HepG2 (cell line): ENCODE data around the gene INHBE. TPM values are rescaled to one million over a fixed set of nuclear protein-coding genes. Genes with fewer than 3 reads are reported as not detected.

Experiments
- FOXP4 ChIP-seq: sonication (generic); formaldehyde crosslinking; IDR thresholded peaks from 2 replicates; pipeline ENCODE4 v1.4.0; 2020; ENCODE audit warnings: missing genetic modification reagents
- GATAD2A ChIP-seq: IDR thresholded peaks from 2 replicates; pipeline ENCODE4 v1.6.1; 2016
- KAT7 ChIP-seq: IDR thresholded peaks from 2 replicates; pipeline ENCODE4 v1.6.1; 2018; ENCODE audit warnings: borderline replicate concordance, missing compliant biosample characterization
- MED1 ChIP-seq: sonication (generic); formaldehyde crosslinking; IDR thresholded peaks from 2 replicates; pipeline ENCODE4 v1.4.0; 2020; ENCODE audit warnings: missing genetic modification reagents
- NONO ChIP-seq, 2 experiments: fragments of 450-650 bp in 1 of 2; sonication (generic) in 1 of 2; formaldehyde crosslinking in 1 of 2; IDR thresholded peaks in 1 of 2; conservative IDR thresholded peaks in 1 of 2; 2 replicates each; pipeline versions ENCODE4 v1.6.1 to v1.8.0; 2017 to 2022; ENCODE audit warnings: mild to moderate bottlenecking in 1 of 2, missing genetic modification reagents in 1 of 2, moderate library complexity in 1 of 2
- SIN3A ChIP-seq: IDR thresholded peaks from 2 replicates; pipeline ENCODE4 v1.6.1; 2011; ENCODE audit warnings: low read depth, mild to moderate bottlenecking, control low read depth, low read length, borderline replicate concordance
- ZNF530 ChIP-seq: sonication (generic); formaldehyde crosslinking; IDR thresholded peaks from 2 replicates; pipeline ENCODE4 v1.5.0; 2020; ENCODE audit warnings: low read depth, mild to moderate bottlenecking, missing genetic modification reagents
- polyA plus RNA-seq, 8 experiments: library from polyadenylated mRNA; depleted of rRNA in 3 of 8; stranded (reverse) in 7 of 8; unstranded in 1 of 8; fragments of >200 nt; fragmentation: Illumina TruSeq in 4 of 8; extraction: Trizol in 4 of 8; gene quantifications; 2 replicates each; pipeline versions ENCODE4 v1.2.1 to v1.2.3, GENCODE V29; 2011 to 2016; ENCODE audit warnings: low read depth in 4 of 8, missing spikeins in 1 of 8, mixed read lengths in 1 of 8; ENCODE audit not compliant: insufficient read depth in 1 of 8
- total RNA-seq, 5 experiments: library from RNA; depleted of rRNA; stranded (reverse); fragments of >200 nt; fragmentation: Illumina TruSeq; extraction: Trizol; gene quantifications; 2 replicates each; pipeline ENCODE4 v1.2.3, GENCODE V29; 2016; ENCODE audit warnings: low read depth in 1 of 5
- TF ChIP-seq, protein P1 (sequence below): sonication (generic); formaldehyde crosslinking; IDR thresholded peaks from 2 replicates; pipeline ENCODE4 v1.5.1; 2020; ENCODE audit warnings: missing genetic modification reagents, mild to moderate bottlenecking, borderline replicate concordance
- TF ChIP-seq, protein P2 (sequence below): sonication (generic); formaldehyde crosslinking; IDR thresholded peaks from 2 replicates; pipeline ENCODE4 v1.4.0; 2020; ENCODE audit warnings: missing genetic modification reagents, borderline replicate concordance
- TF ChIP-seq, protein P3 (sequence below): sonication (generic); formaldehyde crosslinking; IDR thresholded peaks from 2 replicates; pipeline ENCODE4 v1.8.0; 2022; ENCODE audit warnings: low read depth, missing genetic modification reagents
- TF ChIP-seq, protein P4 (sequence below): sonication (generic); formaldehyde crosslinking; IDR thresholded peaks from 2 replicates; pipeline ENCODE4 v1.4.0; 2020; ENCODE audit warnings: mild to moderate bottlenecking, missing genetic modification reagents

Gene INHBE
- total and polyA plus RNA-seq, 2 of the 13 experiments (the other 11 are each of a cell fraction or from before 2014, with no cell fraction given), result 17.0 to 32.0 TPM

GRCh38 chr12:57456145-57456700 lies 1.1 kb downstream of the INHBE start (continued):
- TF ChIP-seq SIN3A, result 0 out of 2 replicates have a peak, but pooled peaks have one; percentile 10
- TF ChIP-seq FOXP4 (CRISPR knock-in tag), result 0 out of 2 replicates have a peak, but pooled peaks have one; percentile 20
- peak; percentile 66 for TF ChIP-seq MED1 (CRISPR knock-in tag)
- TF ChIP-seq, protein P1, sequence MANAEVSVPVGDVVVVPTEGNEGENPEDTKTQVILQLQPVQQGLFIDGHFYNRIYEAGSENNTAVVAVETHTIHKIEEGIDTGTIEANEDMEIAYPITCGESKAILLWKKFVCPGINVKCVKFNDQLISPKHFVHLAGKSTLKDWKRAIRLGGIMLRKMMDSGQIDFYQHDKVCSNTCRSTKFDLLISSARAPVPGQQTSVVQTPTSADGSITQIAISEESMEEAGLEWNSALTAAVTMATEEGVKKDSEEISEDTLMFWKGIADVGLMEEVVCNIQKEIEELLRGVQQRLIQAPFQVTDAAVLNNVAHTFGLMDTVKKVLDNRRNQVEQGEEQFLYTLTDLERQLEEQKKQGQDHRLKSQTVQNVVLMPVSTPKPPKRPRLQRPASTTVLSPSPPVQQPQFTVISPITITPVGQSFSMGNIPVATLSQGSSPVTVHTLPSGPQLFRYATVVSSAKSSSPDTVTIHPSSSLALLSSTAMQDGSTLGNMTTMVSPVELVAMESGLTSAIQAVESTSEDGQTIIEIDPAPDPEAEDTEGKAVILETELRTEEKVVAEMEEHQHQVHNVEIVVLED, result no peak
- peak; percentile 70 for TF ChIP-seq GATAD2A (CRISPR knock-in tag)
- TF ChIP-seq, protein P2, sequence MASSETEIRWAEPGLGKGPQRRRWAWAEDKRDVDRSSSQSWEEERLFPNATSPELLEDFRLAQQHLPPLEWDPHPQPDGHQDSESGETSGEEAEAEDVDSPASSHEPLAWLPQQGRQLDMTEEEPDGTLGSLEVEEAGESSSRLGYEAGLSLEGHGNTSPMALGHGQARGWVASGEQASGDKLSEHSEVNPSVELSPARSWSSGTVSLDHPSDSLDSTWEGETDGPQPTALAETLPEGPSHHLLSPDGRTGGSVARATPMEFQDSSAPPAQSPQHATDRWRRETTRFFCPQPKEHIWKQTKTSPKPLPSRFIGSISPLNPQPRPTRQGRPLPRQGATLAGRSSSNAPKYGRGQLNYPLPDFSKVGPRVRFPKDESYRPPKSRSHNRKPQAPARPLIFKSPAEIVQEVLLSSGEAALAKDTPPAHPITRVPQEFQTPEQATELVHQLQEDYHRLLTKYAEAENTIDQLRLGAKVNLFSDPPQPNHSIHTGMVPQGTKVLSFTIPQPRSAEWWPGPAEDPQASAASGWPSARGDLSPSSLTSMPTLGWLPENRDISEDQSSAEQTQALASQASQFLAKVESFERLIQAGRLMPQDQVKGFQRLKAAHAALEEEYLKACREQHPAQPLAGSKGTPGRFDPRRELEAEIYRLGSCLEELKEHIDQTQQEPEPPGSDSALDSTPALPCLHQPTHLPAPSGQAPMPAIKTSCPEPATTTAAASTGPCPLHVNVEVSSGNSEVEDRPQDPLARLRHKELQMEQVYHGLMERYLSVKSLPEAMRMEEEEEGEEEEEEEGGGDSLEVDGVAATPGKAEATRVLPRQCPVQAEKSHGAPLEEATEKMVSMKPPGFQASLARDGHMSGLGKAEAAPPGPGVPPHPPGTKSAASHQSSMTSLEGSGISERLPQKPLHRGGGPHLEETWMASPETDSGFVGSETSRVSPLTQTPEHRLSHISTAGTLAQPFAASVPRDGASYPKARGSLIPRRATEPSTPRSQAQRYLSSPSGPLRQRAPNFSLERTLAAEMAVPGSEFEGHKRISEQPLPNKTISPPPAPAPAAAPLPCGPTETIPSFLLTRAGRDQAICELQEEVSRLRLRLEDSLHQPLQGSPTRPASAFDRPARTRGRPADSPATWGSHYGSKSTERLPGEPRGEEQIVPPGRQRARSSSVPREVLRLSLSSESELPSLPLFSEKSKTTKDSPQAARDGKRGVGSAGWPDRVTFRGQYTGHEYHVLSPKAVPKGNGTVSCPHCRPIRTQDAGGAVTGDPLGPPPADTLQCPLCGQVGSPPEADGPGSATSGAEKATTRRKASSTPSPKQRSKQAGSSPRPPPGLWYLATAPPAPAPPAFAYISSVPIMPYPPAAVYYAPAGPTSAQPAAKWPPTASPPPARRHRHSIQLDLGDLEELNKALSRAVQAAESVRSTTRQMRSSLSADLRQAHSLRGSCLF (CRISPR knock-in tag), result no peak
- TF ChIP-seq ZNF530, result no peak
- TF ChIP-seq, protein P3, sequence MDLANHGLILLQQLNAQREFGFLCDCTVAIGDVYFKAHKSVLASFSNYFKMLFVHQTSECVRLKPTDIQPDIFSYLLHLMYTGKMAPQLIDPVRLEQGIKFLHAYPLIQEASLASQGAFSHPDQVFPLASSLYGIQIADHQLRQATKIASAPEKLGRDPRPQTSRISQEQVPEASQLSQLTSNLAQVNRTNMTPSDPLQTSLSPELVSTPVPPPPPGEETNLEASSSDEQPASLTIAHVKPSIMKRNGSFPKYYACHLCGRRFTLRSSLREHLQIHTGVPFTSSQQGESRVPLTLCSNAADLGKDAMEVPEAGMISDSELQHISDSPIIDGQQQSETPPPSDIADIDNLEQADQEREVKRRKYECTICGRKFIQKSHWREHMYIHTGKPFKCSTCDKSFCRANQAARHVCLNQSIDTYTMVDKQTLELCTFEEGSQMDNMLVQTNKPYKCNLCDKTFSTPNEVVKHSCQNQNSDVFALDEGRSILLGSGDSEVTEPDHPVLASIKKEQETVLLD (CRISPR knock-in tag), result no peak
- TF ChIP-seq KAT7 (CRISPR knock-in tag), result peak; percentile 85; the same call in 1 of the 2 replicates
- TF ChIP-seq NONO (IDR thresholded peaks at IDR 0.05), result no peak
- peak; percentile 18; the same call in 1 of the 2 replicates for TF ChIP-seq NONO (CRISPR knock-in tag; conservative IDR thresholded peaks at IDR 0.05)
- TF ChIP-seq, protein P4, sequence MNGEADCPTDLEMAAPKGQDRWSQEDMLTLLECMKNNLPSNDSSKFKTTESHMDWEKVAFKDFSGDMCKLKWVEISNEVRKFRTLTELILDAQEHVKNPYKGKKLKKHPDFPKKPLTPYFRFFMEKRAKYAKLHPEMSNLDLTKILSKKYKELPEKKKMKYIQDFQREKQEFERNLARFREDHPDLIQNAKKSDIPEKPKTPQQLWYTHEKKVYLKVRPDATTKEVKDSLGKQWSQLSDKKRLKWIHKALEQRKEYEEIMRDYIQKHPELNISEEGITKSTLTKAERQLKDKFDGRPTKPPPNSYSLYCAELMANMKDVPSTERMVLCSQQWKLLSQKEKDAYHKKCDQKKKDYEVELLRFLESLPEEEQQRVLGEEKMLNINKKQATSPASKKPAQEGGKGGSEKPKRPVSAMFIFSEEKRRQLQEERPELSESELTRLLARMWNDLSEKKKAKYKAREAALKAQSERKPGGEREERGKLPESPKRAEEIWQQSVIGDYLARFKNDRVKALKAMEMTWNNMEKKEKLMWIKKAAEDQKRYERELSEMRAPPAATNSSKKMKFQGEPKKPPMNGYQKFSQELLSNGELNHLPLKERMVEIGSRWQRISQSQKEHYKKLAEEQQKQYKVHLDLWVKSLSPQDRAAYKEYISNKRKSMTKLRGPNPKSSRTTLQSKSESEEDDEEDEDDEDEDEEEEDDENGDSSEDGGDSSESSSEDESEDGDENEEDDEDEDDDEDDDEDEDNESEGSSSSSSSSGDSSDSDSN, result peak; percentile 37; the same call in 1 of the 2 replicates
